Measurements from ENCODE around the gene ESR1. TPM values are rescaled to one million over a fixed set of nuclear protein-coding genes. Genes with fewer than 3 reads are reported as not detected.
"Not testable (repeated sequence)": the region's sequence is repeated elsewhere in the genome, so short reads cannot be mapped to it uniquely, and the experiment has no call there.

Gene ESR1
- total and polyA plus RNA-seq, 9 donors = 0.44 to 2.5 (median 1.1) TPM

DNA sequence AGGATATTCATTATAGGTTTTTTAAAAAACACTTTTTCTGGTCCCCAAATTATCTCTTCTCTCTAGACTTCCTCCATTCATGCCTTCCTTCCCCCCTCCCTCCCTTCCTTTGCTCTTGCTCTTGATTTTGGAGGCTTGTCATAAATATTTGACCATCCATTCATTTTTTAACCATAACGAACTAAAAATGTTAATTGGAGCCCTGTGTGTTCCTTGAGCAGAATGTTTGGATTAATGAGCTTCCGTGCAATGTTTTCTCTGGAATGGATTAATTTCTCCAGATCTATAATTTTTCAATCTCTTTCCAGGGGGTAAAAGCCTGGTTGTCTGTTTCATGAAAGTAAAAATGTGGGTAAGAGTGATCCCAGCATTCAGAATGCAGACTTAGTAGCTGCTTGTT is 155.5 kb downstream of the ESR1 start:
- H3K27ac ChIP-seq (ENCODE audit: low read length) = no peak overlapping the region
- H3K4me3 ChIP-seq (ENCODE audit: low read length) = no peak overlapping the region
- H3K36me3 ChIP-seq (ENCODE audit: control insufficient read depth, insufficient read depth, low read length) = no peaks in the 10 kb centered on the region
- no peaks in the 10 kb centered on the region for H3K4me1 ChIP-seq (ENCODE audit: control insufficient read depth, insufficient read depth, low read length)
- no peaks in the 10 kb centered on the region for H3K27me3 ChIP-seq (ENCODE audit: control insufficient read depth, insufficient read depth, low read length)
- DNase-seq = no peak
- no peaks in the 10 kb centered on the region for H3K9me3 ChIP-seq (replicated peaks; ENCODE audit: control insufficient read depth, low read depth, low read length)
- no CpG with 5 or more reads among the region's 2 CpGs for WGBS (ENCODE audit: insufficient coverage)

DNA sequence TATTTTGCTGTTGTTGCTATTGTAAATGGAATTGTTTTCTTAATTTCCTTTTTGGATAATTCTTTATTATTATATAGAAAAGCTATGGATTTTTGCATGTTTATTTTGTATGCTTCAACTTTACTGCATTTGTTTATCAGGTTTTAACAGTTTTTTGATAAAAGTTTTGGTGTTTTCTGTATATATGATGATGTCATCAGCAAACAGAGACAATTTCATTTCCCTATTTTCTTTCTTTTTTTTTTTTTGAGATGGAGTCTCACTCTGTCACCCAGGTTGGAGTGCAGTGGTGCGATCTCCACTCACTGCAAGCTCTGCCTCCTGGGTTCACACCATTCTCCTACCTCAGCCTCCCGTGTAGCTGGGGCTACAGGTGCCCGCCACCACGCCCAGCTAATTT is 156.9 kb downstream of the ESR1 start:
- H3K27ac ChIP-seq (ENCODE audit: low read length); H3K27me3 ChIP-seq (ENCODE audit: control insufficient read depth, insufficient read depth, low read length); H3K9me3 ChIP-seq (replicated peaks; ENCODE audit: control insufficient read depth, low read depth, low read length); H3K4me3 ChIP-seq (ENCODE audit: low read length); H3K4me1 ChIP-seq (ENCODE audit: control insufficient read depth, insufficient read depth, low read length); H3K36me3 ChIP-seq (ENCODE audit: control insufficient read depth, insufficient read depth, low read length); DNase-seq: not testable (repeated sequence)
- no CpG with 5 or more reads among the region's 4 CpGs for WGBS (ENCODE audit: insufficient coverage)

DNA sequence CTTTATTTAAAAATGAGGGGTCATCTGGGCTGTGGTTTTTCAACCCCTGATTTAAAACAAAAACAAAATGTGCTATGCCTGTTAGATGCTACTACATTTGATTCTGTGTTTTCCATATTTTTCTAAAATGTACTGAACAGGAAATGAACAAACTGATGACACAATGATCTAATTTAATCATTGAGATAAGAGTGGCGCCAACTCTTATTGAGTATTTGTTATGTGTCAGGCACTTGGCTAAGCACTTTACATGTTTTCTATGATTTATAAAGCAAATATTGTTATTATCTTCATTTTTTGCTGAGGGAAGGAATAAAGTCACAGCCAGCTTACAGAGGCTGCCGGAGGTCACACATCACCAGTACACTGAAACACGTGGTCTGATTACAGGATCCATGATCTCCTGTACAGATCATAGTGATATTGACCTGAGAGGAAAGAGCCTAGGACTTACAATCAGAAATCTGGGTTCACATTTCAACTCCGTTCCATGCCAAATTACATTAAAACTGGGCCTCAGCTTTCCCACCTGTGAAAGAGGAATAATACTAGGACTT is 166.7 kb downstream of the ESR1 start:
- Histone ChIP-seq H3K27ac (ENCODE audit: low read length) (no peak overlapping the region), H3K36me3 (ENCODE audit: control insufficient read depth, insufficient read depth, low read length) (no peaks in the 10 kb centered on the region), H3K27me3 (ENCODE audit: control insufficient read depth, insufficient read depth, low read length) (no peaks in the 10 kb centered on the region), H3K4me3 (ENCODE audit: low read length) (no peak overlapping the region), H3K4me1 (ENCODE audit: control insufficient read depth, insufficient read depth, low read length) (no peaks in the 10 kb centered on the region), H3K9me3 (replicated peaks; ENCODE audit: control insufficient read depth, low read depth, low read length) (no peaks in the 10 kb centered on the region)
- DNase-seq = no peak
- no CpG with 5 or more reads among the region's 4 CpGs for WGBS (ENCODE audit: insufficient coverage)

DNA sequence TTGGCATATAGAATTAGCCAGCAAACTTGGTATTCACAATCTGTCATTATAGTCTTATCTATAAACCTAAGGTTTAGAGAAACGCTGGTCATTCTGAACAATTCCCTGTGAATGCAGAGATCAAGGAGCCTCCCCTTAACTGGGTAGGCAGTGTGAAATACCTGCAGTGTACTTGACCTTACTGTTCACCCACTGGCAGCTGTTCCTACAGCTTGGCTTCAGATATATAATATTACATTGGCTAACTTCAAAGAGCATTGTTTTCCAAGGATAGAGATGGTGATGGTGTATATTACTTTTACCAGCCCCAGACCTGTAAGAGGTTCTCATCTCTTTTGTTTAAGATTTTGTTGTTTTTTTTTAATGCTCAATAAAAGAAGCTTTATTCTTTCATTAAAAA is 168.3 kb downstream of the ESR1 start:
- no CpG with 5 or more reads among the region's 1 CpG for WGBS (ENCODE audit: insufficient coverage)
- no peak overlapping the region for H3K4me3 ChIP-seq (ENCODE audit: low read length)
- DNase-seq = peak; percentile 13
- H3K36me3 ChIP-seq (ENCODE audit: control insufficient read depth, insufficient read depth, low read length) = no peaks in the 10 kb centered on the region
- no peaks in the 10 kb centered on the region for H3K27me3 ChIP-seq (ENCODE audit: control insufficient read depth, insufficient read depth, low read length)
- H3K27ac ChIP-seq (ENCODE audit: low read length) = no peak overlapping the region
- no peaks in the 10 kb centered on the region for H3K4me1 ChIP-seq (ENCODE audit: control insufficient read depth, insufficient read depth, low read length)
- H3K9me3 ChIP-seq (replicated peaks; ENCODE audit: control insufficient read depth, low read depth, low read length) = no peaks in the 10 kb centered on the region

GRCh38 chr6:151988199-151988598 is 180.7 kb downstream of the ESR1 start:
- H3K4me3 ChIP-seq (ENCODE audit: low read length); H3K27me3 ChIP-seq (ENCODE audit: control insufficient read depth, insufficient read depth, low read length); H3K9me3 ChIP-seq (replicated peaks; ENCODE audit: control insufficient read depth, low read depth, low read length); H3K4me1 ChIP-seq (ENCODE audit: control insufficient read depth, insufficient read depth, low read length); H3K27ac ChIP-seq (ENCODE audit: low read length); H3K36me3 ChIP-seq (ENCODE audit: control insufficient read depth, insufficient read depth, low read length); DNase-seq: not testable (repeated sequence)
- WGBS (ENCODE audit: insufficient coverage) = 51% methylated on average over 4 of the region's 6 CpGs

DNA sequence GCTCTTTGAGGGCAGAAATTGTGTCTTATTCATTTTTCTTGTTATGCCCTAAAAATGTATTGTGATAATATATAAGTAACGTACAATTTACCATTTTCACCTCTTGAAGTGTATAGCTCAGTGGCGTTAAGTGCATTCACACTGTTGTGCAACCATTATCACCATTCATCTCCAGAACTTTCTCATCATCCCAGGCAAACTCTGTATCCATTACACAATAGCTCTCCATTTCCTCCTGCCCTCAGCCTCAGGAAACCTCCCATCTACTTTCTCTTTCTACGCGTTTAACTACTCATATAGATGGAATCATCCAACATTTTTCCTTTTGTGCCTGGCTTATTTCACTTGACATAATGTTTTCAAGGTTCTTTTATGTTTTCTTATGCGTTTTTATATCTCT is 184.6 kb downstream of the ESR1 start:
- no peaks in the 10 kb centered on the region for H3K9me3 ChIP-seq (replicated peaks; ENCODE audit: control insufficient read depth, low read depth, low read length)
- H3K27ac ChIP-seq (ENCODE audit: low read length) = no peak overlapping the region
- H3K4me1 ChIP-seq (ENCODE audit: control insufficient read depth, insufficient read depth, low read length) = peaks cover 3% of the 10 kb centered on the region
- DNase-seq = no peak
- no peaks in the 10 kb centered on the region for H3K27me3 ChIP-seq (ENCODE audit: control insufficient read depth, insufficient read depth, low read length)
- WGBS (ENCODE audit: insufficient coverage) = 83% methylated on average over 3 of the region's 5 CpGs
- no peak overlapping the region for H3K4me3 ChIP-seq (ENCODE audit: low read length)
- H3K36me3 ChIP-seq (ENCODE audit: control insufficient read depth, insufficient read depth, low read length) = no peaks in the 10 kb centered on the region

GRCh38 chr6:151993364-151993763 is 185.9 kb downstream of the ESR1 start:
- Histone ChIP-seq H3K4me3 (ENCODE audit: low read length) (no peak overlapping the region), H3K27ac (ENCODE audit: low read length) (no peak overlapping the region), H3K36me3 (ENCODE audit: control insufficient read depth, insufficient read depth, low read length) (no peaks in the 10 kb centered on the region), H3K9me3 (replicated peaks; ENCODE audit: control insufficient read depth, low read depth, low read length) (no peaks in the 10 kb centered on the region), H3K4me1 (ENCODE audit: control insufficient read depth, insufficient read depth, low read length) (peaks cover 3% of the 10 kb centered on the region), H3K27me3 (ENCODE audit: control insufficient read depth, insufficient read depth, low read length) (no peaks in the 10 kb centered on the region)
- DNase-seq = peak; percentile 3
- WGBS (ENCODE audit: insufficient coverage) = 59% methylated on average over 3 of the region's 3 CpGs

GRCh38 chr6:151998784-151999183 is 191.3 kb downstream of the ESR1 start:
- no peak for DNase-seq
- Histone ChIP-seq H3K4me1 (ENCODE audit: control insufficient read depth, insufficient read depth, low read length) (no peaks in the 10 kb centered on the region), H3K4me3 (ENCODE audit: low read length) (no peak overlapping the region), H3K9me3 (replicated peaks; ENCODE audit: control insufficient read depth, low read depth, low read length) (no peaks in the 10 kb centered on the region), H3K36me3 (ENCODE audit: control insufficient read depth, insufficient read depth, low read length) (no peaks in the 10 kb centered on the region), H3K27ac (ENCODE audit: low read length) (no peak overlapping the region), H3K27me3 (ENCODE audit: control insufficient read depth, insufficient read depth, low read length) (no peaks in the 10 kb centered on the region)
- WGBS (ENCODE audit: insufficient coverage) = 100% methylated on average over 1 of the region's 1 CpG

DNA sequence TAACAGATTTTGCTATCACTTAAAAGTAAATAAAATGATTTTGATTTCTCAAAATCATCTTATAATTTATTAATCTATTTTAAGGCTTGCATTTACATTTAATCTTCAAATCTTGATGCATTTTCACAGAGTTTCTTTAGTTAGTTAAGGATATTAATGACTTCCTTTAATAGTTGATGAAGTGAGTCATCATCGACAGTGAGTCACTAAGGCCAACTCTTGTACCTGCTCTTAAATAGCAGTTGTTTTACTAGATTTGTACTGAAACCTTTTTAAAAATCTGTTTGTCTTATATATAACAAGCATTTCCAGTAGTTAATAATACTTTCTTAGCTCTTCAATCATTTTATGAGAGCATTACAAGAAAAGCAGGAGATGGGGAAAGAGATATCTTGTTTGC is 191.7 kb downstream of the ESR1 start:
- no peak overlapping the region for H3K27ac ChIP-seq (ENCODE audit: low read length)
- H3K4me3 ChIP-seq (ENCODE audit: low read length) = no peak overlapping the region
- H3K4me1 ChIP-seq (ENCODE audit: control insufficient read depth, insufficient read depth, low read length) = no peaks in the 10 kb centered on the region
- WGBS (ENCODE audit: insufficient coverage) = no CpG with 5 or more reads among the region's 1 CpG
- H3K36me3 ChIP-seq (ENCODE audit: control insufficient read depth, insufficient read depth, low read length) = no peaks in the 10 kb centered on the region
- no peaks in the 10 kb centered on the region for H3K9me3 ChIP-seq (replicated peaks; ENCODE audit: control insufficient read depth, low read depth, low read length)
- DNase-seq = no peak
- H3K27me3 ChIP-seq (ENCODE audit: control insufficient read depth, insufficient read depth, low read length) = no peaks in the 10 kb centered on the region

- no peaks in the 10 kb centered on the region for H3K36me3 ChIP-seq (ENCODE audit: control insufficient read depth, insufficient read depth, low read length)
- no peak overlapping the region for H3K4me3 ChIP-seq (ENCODE audit: low read length)
- H3K27me3 ChIP-seq (ENCODE audit: control insufficient read depth, insufficient read depth, low read length) = no peaks in the 10 kb centered on the region
- H3K27ac ChIP-seq (ENCODE audit: low read length) = no peak overlapping the region
- no peaks in the 10 kb centered on the region for H3K4me1 ChIP-seq (ENCODE audit: control insufficient read depth, insufficient read depth, low read length)
- DNase-seq = no peak
- no peaks in the 10 kb centered on the region for H3K9me3 ChIP-seq (replicated peaks; ENCODE audit: control insufficient read depth, low read depth, low read length)
These were observed 193.9 kb downstream of the ESR1 start for GRCh38 chr6:152001408-152001807.

GRCh38 chr6:152002306-152002705 is 194.8 kb downstream of the ESR1 start:
- H3K9me3 ChIP-seq (replicated peaks; ENCODE audit: control insufficient read depth, low read depth, low read length) = no peaks in the 10 kb centered on the region
- 80% methylated on average over 1 of the region's 6 CpGs for WGBS (ENCODE audit: insufficient coverage)
- no peaks in the 10 kb centered on the region for H3K4me1 ChIP-seq (ENCODE audit: control insufficient read depth, insufficient read depth, low read length)
- DNase-seq = no peak
- no peak overlapping the region for H3K4me3 ChIP-seq (ENCODE audit: low read length)
- H3K36me3 ChIP-seq (ENCODE audit: control insufficient read depth, insufficient read depth, low read length) = no peaks in the 10 kb centered on the region
- no peak overlapping the region for H3K27ac ChIP-seq (ENCODE audit: low read length)
- H3K27me3 ChIP-seq (ENCODE audit: control insufficient read depth, insufficient read depth, low read length) = no peaks in the 10 kb centered on the region
